ENCODE data around the gene INO80D. TPM values are rescaled to one million over a fixed set of nuclear protein-coding genes. Genes with fewer than 3 reads are reported as not detected.
A peak's percentile ranks its signal among the peaks of the same experiment; 100 is the strongest.

Gene INO80D
- total RNA-seq, 1 donor from 2014 or later, result 25.2 TPM

DNA sequence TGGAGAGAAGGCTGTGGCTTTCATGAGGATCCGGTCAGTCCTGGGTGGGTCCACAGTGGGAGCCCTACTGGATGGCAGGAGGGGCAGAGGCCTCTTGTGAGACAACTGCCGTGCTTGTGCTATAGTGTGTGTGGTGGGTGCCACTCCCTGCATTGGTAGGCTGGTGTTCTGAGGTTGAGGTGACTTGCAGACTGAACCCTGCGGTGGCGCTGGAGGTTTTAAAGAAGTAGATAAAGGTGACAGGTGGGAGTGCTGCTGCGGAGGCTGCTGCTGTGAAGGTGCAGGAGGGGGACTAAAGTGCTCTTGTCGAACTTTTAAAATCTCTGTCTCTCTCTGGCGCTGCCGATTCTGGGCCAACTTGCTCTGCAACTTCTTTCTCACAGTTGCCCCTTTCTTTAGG is 29.7 kb downstream of the INO80D start:
- no peaks in the 10 kb centered on the region for H3K9me3 Mint-ChIP-seq (ENCODE audit: low read depth)
- no peak overlapping the region for H3K4me3 Mint-ChIP-seq (ENCODE audit: low read depth)
- peak overlapping the region; percentile 81 for H3K27ac Mint-ChIP-seq
- H3K36me3 Mint-ChIP-seq (ENCODE audit: insufficient read depth), result peaks cover 16% of the 10 kb centered on the region
- DNase-seq (ENCODE audit: low spot score, unreplicated experiment), result no peak
- H3K27me3 Mint-ChIP-seq, result no peaks in the 10 kb centered on the region
- no peaks in the 10 kb centered on the region for H3K4me1 Mint-ChIP-seq (ENCODE audit: low read depth)
- TF ChIP-seq CTCF (IDR thresholded peaks at IDR 0.05; ENCODE audit: unreplicated experiment), result no peak

- H3K27me3 Mint-ChIP-seq, result no peaks in the 10 kb centered on the region
Measured at GRCh38 chr2:206054952-206055351, 31.0 kb downstream of the INO80D start.

DNA sequence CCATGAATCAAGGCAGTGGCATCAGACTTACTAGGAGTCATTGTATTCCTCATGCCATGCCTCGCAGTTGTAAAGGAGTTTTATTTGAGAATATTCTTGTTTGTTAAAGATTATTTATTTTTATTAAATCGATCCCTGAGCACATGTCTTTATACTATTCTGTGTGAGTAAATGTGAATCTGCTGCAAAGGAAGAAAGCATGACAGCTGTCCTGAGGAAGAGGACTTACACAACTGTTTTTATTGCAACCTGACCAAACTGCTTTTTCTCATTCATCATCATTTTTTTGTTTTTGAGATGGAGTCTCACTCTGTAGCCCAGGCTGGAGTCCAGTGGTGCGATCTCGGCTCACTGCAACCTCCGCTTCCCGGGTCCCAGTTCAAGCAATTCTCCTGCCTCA is 34.1 kb downstream of the INO80D start:
- no peak for TF ChIP-seq CTCF (IDR thresholded peaks at IDR 0.05; ENCODE audit: unreplicated experiment)
- Mint-ChIP-seq H3K36me3 (ENCODE audit: insufficient read depth) (peaks cover 21% of the 10 kb centered on the region), H3K9me3 (ENCODE audit: low read depth) (no peaks in the 10 kb centered on the region), H3K27me3 (no peaks in the 10 kb centered on the region), H3K27ac (no peak overlapping the region), H3K4me3 (ENCODE audit: low read depth) (no peak overlapping the region), H3K4me1 (ENCODE audit: low read depth) (no peaks in the 10 kb centered on the region)
- no peak for DNase-seq (ENCODE audit: low spot score, unreplicated experiment)

More at GRCh38 chr2:206054952-206055351, 31.0 kb downstream of the INO80D start:
- Mint-ChIP-seq H3K36me3 (ENCODE audit: insufficient read depth) (peaks cover 20% of the 10 kb centered on the region), H3K4me1 (ENCODE audit: low read depth) (no peaks in the 10 kb centered on the region), H3K27ac (no peak overlapping the region), H3K4me3 (ENCODE audit: low read depth) (no peak overlapping the region), H3K9me3 (ENCODE audit: low read depth) (no peaks in the 10 kb centered on the region)
- DNase-seq (ENCODE audit: low spot score, unreplicated experiment), result no peak
- TF ChIP-seq CTCF (IDR thresholded peaks at IDR 0.05; ENCODE audit: unreplicated experiment), result no peak

DNA sequence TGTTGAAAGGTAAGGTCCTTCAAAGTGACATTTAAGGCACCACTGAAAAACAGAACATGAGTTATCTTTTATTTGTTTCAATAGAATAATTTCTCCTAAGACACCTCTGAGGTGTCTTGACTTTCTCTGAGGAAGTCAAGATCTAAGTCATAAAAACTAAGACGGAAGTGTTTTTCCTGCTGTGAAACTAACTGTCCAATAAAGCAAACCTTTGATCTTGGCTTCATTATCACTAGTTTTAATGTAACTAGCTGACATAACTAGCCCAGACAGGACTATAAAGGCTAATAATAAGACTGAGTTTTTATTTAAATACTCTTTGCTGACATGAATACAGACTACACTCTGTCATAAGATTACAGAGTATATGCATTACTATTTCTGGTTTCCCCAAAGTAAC is 36.6 kb downstream of the INO80D start:
- no peaks in the 10 kb centered on the region for H3K9me3 Mint-ChIP-seq (ENCODE audit: low read depth)
- peaks cover 21% of the 10 kb centered on the region for H3K36me3 Mint-ChIP-seq (ENCODE audit: insufficient read depth)
- H3K27ac Mint-ChIP-seq, result no peak overlapping the region
- DNase-seq (ENCODE audit: low spot score, unreplicated experiment), result no peak
- no peaks in the 10 kb centered on the region for H3K4me1 Mint-ChIP-seq (ENCODE audit: low read depth)
- H3K27me3 Mint-ChIP-seq, result no peaks in the 10 kb centered on the region
- H3K4me3 Mint-ChIP-seq (ENCODE audit: low read depth), result no peak overlapping the region
- no peak for TF ChIP-seq CTCF (IDR thresholded peaks at IDR 0.05; ENCODE audit: unreplicated experiment)

DNA sequence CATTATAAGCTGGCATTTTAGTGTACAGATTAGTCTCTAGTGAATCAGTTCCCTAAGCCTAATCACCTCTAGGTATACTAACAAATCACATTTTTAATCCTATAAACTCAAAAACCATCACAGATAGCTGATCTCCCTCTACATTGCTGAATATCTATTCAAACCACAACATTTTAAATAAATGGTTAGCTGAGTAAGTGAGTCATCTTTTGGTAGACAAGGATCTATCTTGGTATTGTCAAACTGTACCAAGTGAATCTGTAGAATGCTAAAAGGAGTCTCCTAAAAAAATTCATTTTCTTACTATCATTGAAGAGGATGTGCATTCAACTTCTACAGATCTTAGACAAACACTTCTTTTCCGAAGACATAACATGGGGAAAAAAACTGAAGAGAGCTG is 40.7 kb downstream of the INO80D start:
- no peak for DNase-seq (ENCODE audit: low spot score, unreplicated experiment)
- Mint-ChIP-seq H3K36me3 (ENCODE audit: insufficient read depth) (peaks cover 27% of the 10 kb centered on the region), H3K27ac (no peak overlapping the region), H3K9me3 (ENCODE audit: low read depth) (no peaks in the 10 kb centered on the region), H3K4me3 (ENCODE audit: low read depth) (no peak overlapping the region), H3K27me3 (no peaks in the 10 kb centered on the region), H3K4me1 (ENCODE audit: low read depth) (no peaks in the 10 kb centered on the region)
- no peak for TF ChIP-seq CTCF (IDR thresholded peaks at IDR 0.05; ENCODE audit: unreplicated experiment)

All from progenitor cell of endocrine pancreas (in vitro differentiated cells).